Ovary (tissue), 3 donors: ENCODE data around the gene UROC1.

Experiments
- CTCF ChIP-seq, 3 donors: fragments of 450-650 bp in 2 of 3; fragments of 200-600 bp in 1 of 3; IDR thresholded peaks; one replicate each; pipeline versions ENCODE4 v1.5.1 to v1.8.0; 2016 to 2022; ENCODE audit warnings: antibody characterized with exemption in 3 of 3, mild to moderate bottlenecking in 1 of 3
- EP300 ChIP-seq: sonication (generic); formaldehyde crosslinking; IDR thresholded peaks from one replicate; pipeline ENCODE4 v1.6.1; 2017; ENCODE audit warnings: antibody characterized with exemption
- POLR2A ChIP-seq: fragments of 450-650 bp; IDR thresholded peaks from one replicate; pipeline ENCODE4 v1.6.1; 2017; ENCODE audit warnings: antibody characterized with exemption, mild to moderate bottlenecking, moderate library complexity
- donor health status: DM: no; HTN: no; CAD: no.

GRCh38 chr3:126542340-126543241 lies 25.0 kb upstream of the UROC1 start:
- TF ChIP-seq CTCF (IDR thresholded peaks at IDR 0.05), result no peak
- no peak for TF ChIP-seq POLR2A
- no peak for TF ChIP-seq EP300
